Endometrial microvascular endothelial cells (primary cell): ENCODE data around the gene SLC66A1. TPM values are rescaled to one million over a fixed set of nuclear protein-coding genes. Genes with fewer than 3 reads are reported as not detected.
"Not testable (repeated sequence)": the region's sequence is repeated elsewhere in the genome, so short reads cannot be mapped to it uniquely, and the experiment has no call there.

ENCODE experiments used
- in situ Hi-C: cut with HindIII; loops from 2 replicates; pipeline ENCODE4 v1.10.0; 2017; ENCODE audit warnings: low sequenced_read_pairs, low pct_unique_long_range_greater_than_20kb; ENCODE audit errors: inconsistent ontology term
- total RNA-seq: library from RNA; depleted of rRNA; stranded (reverse); fragments of >200 nt; gene quantifications from one replicate; pipeline ENCODE4 v1.2.3, GENCODE V29; 2015; ENCODE audit errors: inconsistent ontology term

SLC66A1 gene
- total RNA-seq, 1 donor from 2014 or later, result 34.3 TPM

GRCh38 chr1:19300211-19300610 is 11.9 kb upstream of the SLC66A1 start:
- in situ Hi-C loops, result no loop called here

GRCh38 chr1:19304081-19304480 is 8.0 kb upstream of the SLC66A1 start:
- in situ Hi-C loops, result not testable (repeated sequence)

- in situ Hi-C loops, result no loop called here
Observed at GRCh38 chr1:19305880-19306279, 6.2 kb upstream of the SLC66A1 start.

GRCh38 chr1:19306941-19307340 is 5.2 kb upstream of the SLC66A1 start:
- in situ Hi-C loops, result no loop called here

GRCh38 chr1:19307794-19308508 is 4.2 kb upstream of the SLC66A1 start:
- in situ Hi-C loops, result no loop called here

GRCh38 chr1:19308509-19308907 is 3.6 kb upstream of the SLC66A1 start:
- in situ Hi-C loops, result no loop called here

GRCh38 chr1:19309123-19309813 is 2.9 kb upstream of the SLC66A1 start:
- in situ Hi-C loops, result no loop called here

GRCh38 chr1:19310061-19310460 is 2.1 kb upstream of the SLC66A1 start:
- in situ Hi-C loops, result no loop called here

- in situ Hi-C loops, result no loop called here
Observed at GRCh38 chr1:19310720-19311502, 1.2 kb upstream of the SLC66A1 start.

- in situ Hi-C loops, result no loop called here
Observed at GRCh38 chr1:19311503-19311930, 609 bp upstream of the SLC66A1 start.

GRCh38 chr1:19312782-19313635 is 883 bp downstream of the SLC66A1 start:
- in situ Hi-C loops, result no loop called here

- in situ Hi-C loops, result no loop called here
Observed at GRCh38 chr1:19313636-19313959, 1.5 kb downstream of the SLC66A1 start.

GRCh38 chr1:19313961-19314882 is 2.1 kb downstream of the SLC66A1 start:
- in situ Hi-C loops, result no loop called here

- in situ Hi-C loops, result no loop called here
Observed at GRCh38 chr1:19315378-19316198, 3.5 kb downstream of the SLC66A1 start.

GRCh38 chr1:19317126-19317910 is 5.2 kb downstream of the SLC66A1 start:
- in situ Hi-C loops, result no loop called here

- in situ Hi-C loops, result no loop called here
Observed at GRCh38 chr1:19319196-19319595, 7.1 kb downstream of the SLC66A1 start.

GRCh38 chr1:19321071-19321470 is 8.9 kb downstream of the SLC66A1 start:
- in situ Hi-C loops, result no loop called here
